GM12872 (cell line): ENCODE results near the gene ASB15.

Source experiments
- TF ChIP-seq, protein P1 (sequence below): IDR thresholded peaks from 3 replicates; pipeline ENCODE4 v1.5.1; 2011; ENCODE audit warnings: low read depth, mild to moderate bottlenecking, low read length, moderate library complexity; ENCODE audit not compliant: insufficient read depth

ASB15 gene

GRCh38 chr7:123661765-123662164, 60.1 kb downstream of the ASB15 start:
- TF ChIP-seq, protein P1, sequence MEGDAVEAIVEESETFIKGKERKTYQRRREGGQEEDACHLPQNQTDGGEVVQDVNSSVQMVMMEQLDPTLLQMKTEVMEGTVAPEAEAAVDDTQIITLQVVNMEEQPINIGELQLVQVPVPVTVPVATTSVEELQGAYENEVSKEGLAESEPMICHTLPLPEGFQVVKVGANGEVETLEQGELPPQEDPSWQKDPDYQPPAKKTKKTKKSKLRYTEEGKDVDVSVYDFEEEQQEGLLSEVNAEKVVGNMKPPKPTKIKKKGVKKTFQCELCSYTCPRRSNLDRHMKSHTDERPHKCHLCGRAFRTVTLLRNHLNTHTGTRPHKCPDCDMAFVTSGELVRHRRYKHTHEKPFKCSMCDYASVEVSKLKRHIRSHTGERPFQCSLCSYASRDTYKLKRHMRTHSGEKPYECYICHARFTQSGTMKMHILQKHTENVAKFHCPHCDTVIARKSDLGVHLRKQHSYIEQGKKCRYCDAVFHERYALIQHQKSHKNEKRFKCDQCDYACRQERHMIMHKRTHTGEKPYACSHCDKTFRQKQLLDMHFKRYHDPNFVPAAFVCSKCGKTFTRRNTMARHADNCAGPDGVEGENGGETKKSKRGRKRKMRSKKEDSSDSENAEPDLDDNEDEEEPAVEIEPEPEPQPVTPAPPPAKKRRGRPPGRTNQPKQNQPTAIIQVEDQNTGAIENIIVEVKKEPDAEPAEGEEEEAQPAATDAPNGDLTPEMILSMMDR = no peak

DNA sequence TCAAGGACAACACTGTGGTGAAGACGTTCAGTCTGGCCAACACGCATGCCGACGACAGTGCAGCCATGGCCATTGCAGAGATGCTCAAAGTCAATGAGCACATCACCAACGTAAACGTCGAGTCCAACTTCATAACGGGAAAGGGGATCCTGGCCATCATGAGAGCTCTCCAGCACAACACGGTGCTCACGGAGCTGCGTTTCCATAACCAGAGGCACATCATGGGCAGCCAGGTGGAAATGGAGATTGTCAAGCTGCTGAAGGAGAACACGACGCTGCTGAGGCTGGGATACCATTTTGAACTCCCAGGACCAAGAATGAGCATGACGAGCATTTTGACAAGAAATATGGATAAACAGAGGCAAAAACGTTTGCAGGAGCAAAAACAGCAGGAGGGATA, 60.7 kb downstream of the ASB15 start:
- TF ChIP-seq, protein P1 = no peak

DNA sequence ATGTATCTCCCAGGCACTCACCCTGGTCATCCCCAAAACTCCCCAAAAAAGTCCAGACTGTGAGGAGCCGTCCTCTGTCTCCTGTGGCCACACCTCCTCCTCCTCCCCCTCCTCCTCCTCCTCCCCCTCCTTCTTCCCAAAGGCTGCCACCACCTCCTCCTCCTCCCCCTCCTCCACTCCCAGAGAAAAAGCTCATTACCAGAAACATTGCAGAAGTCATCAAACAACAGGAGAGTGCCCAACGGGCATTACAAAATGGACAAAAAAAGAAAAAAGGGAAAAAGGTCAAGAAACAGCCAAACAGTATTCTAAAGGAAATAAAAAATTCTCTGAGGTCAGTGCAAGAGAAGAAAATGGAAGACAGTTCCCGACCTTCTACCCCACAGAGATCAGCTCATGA, 61.1 kb downstream of the ASB15 start:
- TF ChIP-seq, protein P1 = no peak

DNA sequence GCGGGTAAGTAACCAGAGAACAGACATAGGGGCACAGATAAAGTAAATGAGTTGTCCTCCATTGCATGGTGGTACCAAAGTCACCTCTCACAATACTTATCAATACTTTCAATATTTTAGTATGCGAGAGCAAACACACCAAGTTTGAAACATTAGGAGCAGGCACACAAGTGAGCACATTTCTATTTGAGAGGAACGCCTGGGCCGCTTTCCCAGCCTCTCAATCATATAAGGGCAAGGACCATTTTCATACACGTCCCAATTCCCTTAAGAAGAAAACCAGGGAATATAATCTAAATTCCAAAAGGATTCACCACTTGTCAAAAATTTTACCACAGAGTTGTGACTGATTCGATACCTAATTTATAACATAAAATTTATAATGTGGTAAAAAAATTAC, 61.6 kb downstream of the ASB15 start:
- TF ChIP-seq, protein P1 = no peak

- TF ChIP-seq, protein P1 = no peak
Measured at GRCh38 chr7:123665157-123665556, 63.5 kb downstream of the ASB15 start.

GRCh38 chr7:123665896-123666295, 64.3 kb downstream of the ASB15 start:
- TF ChIP-seq, protein P1 = no peak

GRCh38 chr7:123666492-123666891, 64.9 kb downstream of the ASB15 start:
- TF ChIP-seq, protein P1 = no peak

GRCh38 chr7:123669485-123669884, 67.9 kb downstream of the ASB15 start:
- TF ChIP-seq, protein P1 = no peak
